Ovary (tissue), 9 donors: ENCODE results near the gene SMIM23. TPM values are rescaled to one million over a fixed set of nuclear protein-coding genes. Genes with fewer than 3 reads are reported as not detected.

Experiments used
- DNase-seq, 5 donors: peaks; one replicate each; pipeline ENCODE4 v3.0.0-alpha.2; 2019 to 2020
- H3K27ac ChIP-seq, 2 donors: fragments of 200-600 bp; one replicate each; pipeline versions ENCODE4 v1.5.1 to v1.8.0; 2019 to 2022
- H3K27me3 ChIP-seq: fragments of 200-600 bp; one replicate; pipeline ENCODE4 v1.8.0; 2022
- H3K36me3 ChIP-seq: fragments of 200-600 bp; sonication (generic); one replicate; pipeline ENCODE4 v1.5.1; 2019
- H3K4me1 ChIP-seq: one replicate; pipeline ENCODE4 v1.8.1; 2013; ENCODE audit warnings: mild to moderate bottlenecking, moderate library complexity; ENCODE audit not compliant: insufficient read depth
- H3K4me3 ChIP-seq: fragments of 200-600 bp; sonication (generic); one replicate; pipeline ENCODE4 v1.5.1; 2017
- H3K9me3 ChIP-seq, 2 donors: fragments of 200-600 bp in 1 of 2; sonication (generic) in 1 of 2; one replicate each; pipeline versions ENCODE4 v1.5.1 to v1.8.1; 2013 to 2019; ENCODE audit warnings: mild to moderate bottlenecking in 1 of 2, moderate library complexity in 1 of 2
- CTCF ChIP-seq, 3 donors: fragments of 450-650 bp in 2 of 3; fragments of 200-600 bp in 1 of 3; IDR thresholded peaks; one replicate each; pipeline versions ENCODE4 v1.5.1 to v1.8.0; 2016 to 2022; ENCODE audit warnings: antibody characterized with exemption in 3 of 3, mild to moderate bottlenecking in 1 of 3
- EP300 ChIP-seq: sonication (generic); formaldehyde crosslinking; IDR thresholded peaks from one replicate; pipeline ENCODE4 v1.6.1; 2017; ENCODE audit warnings: antibody characterized with exemption
- POLR2A ChIP-seq: fragments of 450-650 bp; IDR thresholded peaks from one replicate; pipeline ENCODE4 v1.6.1; 2017; ENCODE audit warnings: antibody characterized with exemption, mild to moderate bottlenecking, moderate library complexity
- WGBS, 3 donors: extraction: QIAGEN DNeasy Blood & Tissue Kit in 1 of 3; methylation state at CpG; one replicate each; pipeline versions ENCODE4 v1.1.5 to v1.1.7; 2013 to 2017; 5-methylcytosine and 5-hydroxymethylcytosine counted together
- intact Hi-C, 4 donors: fragments of 100-400 bp; cut with DNase I; formaldehyde crosslinking; loops; one replicate each; pipeline versions ENCODE4 v1.11.0 to v1.15.1; 2022 to 2023
- polyA plus RNA-seq, 2 donors: library from polyadenylated mRNA; stranded (reverse); fragments of 200-250 nt in 1 of 2; fragments of 350-450 nt in 1 of 2; fragmentation: Illumina TruSeq in 1 of 2; extraction: RNeasy Lipid Tissue Mini Kit (QIAGEN cat#74804) in 1 of 2; gene quantifications; one replicate each; pipeline ENCODE4 v1.2.3, GENCODE V29; 2013 to 2014
- total RNA-seq, 7 donors: library from RNA; depleted of rRNA in 2 of 7; stranded (reverse); fragments of >200 nt in 2 of 7; fragmentation: NEBNext Ultra II Directional in 3 of 7; extraction: Animal tissue kit (Norgen Biotek cat#: 25700) in 3 of 7; gene quantifications; one replicate each; pipeline versions ENCODE4 v1.1.0 to v1.2.4, GENCODE V29; 2016 to 2023
- donor health status: DM: no; HTN: no; CAD: no; lungs with moderate emphysema.
- donor health status: DM: no; HTN: no; CAD: no.
- donor health status: Bipolar disorder and iron deficiency.
- donor health status: DM: yes; HTN: yes; CAD: no.
- donor health status: DM: no; HTN: no; CAD: no.
- donor health status: DM: yes; HTN: yes; CAD: no.

The SMIM23 gene
- total and polyA plus RNA-seq, 9 donors, result not detected

- Histone ChIP-seq H3K36me3 (no peaks in the 10 kb centered on the region), H3K27ac (no peak overlapping the region), H3K4me1 (no peaks in the 10 kb centered on the region), H3K4me3 (no peak overlapping the region), H3K27me3 (no peaks in the 10 kb centered on the region), H3K9me3 (no peaks in the 10 kb centered on the region)
- no peak for TF ChIP-seq POLR2A
- TF ChIP-seq EP300, result no peak
- no peak for TF ChIP-seq CTCF (IDR thresholded peaks at IDR 0.05)
- WGBS, 3 donors, result 65 to 69% (median 66%) methylated on average over 6 of the region's 6 CpGs
- no peak for DNase-seq
- intact Hi-C loops, result no loop called here
These were observed 42.1 kb upstream of the SMIM23 start for GRCh38 chr5:171743436-171744076.

- 93 to 98% (median 94%) methylated on average over 2 of the region's 2 CpGs for WGBS, 3 donors
- H3K27me3 ChIP-seq, result no peaks in the 10 kb centered on the region
- no peaks in the 10 kb centered on the region for H3K4me1 ChIP-seq
- no peaks in the 10 kb centered on the region for H3K36me3 ChIP-seq
- intact Hi-C loops, result no loop called here
- H3K4me3 ChIP-seq, result no peak overlapping the region
- H3K9me3 ChIP-seq, result no peaks in the 10 kb centered on the region
- no peak overlapping the region for H3K27ac ChIP-seq
- DNase-seq, result no peak
- no peak for TF ChIP-seq EP300
- TF ChIP-seq CTCF (IDR thresholded peaks at IDR 0.05), result no peak
These were observed 41.4 kb upstream of the SMIM23 start for GRCh38 chr5:171744264-171744663.

GRCh38 chr5:171744882-171745281, 40.7 kb upstream of the SMIM23 start:
- TF ChIP-seq POLR2A (no peak), EP300 (no peak), CTCF (IDR thresholded peaks at IDR 0.05) (no peak)
- intact Hi-C loops, result no loop called here
- Histone ChIP-seq H3K4me1 (no peaks in the 10 kb centered on the region), H3K36me3 (no peaks in the 10 kb centered on the region), H3K27ac (no peak overlapping the region), H3K9me3 (no peaks in the 10 kb centered on the region), H3K4me3 (no peak overlapping the region), H3K27me3 (no peaks in the 10 kb centered on the region)
- no peak for DNase-seq
- WGBS, 3 donors, result 95 to 96% (median 95%) methylated on average over 2 of the region's 2 CpGs

- Histone ChIP-seq H3K27me3 (no peaks in the 10 kb centered on the region), H3K4me1 (no peaks in the 10 kb centered on the region), H3K36me3 (no peaks in the 10 kb centered on the region), H3K27ac (no peak overlapping the region), H3K9me3 (no peaks in the 10 kb centered on the region), H3K4me3 (no peak overlapping the region)
- intact Hi-C loops, result no loop called here
- no peak for TF ChIP-seq POLR2A
- no peak for TF ChIP-seq CTCF (IDR thresholded peaks at IDR 0.05)
- TF ChIP-seq EP300, result no peak
- WGBS, 3 donors, result 66 to 87% (median 74%) methylated on average over 5 of the region's 5 CpGs
- no peak for DNase-seq
These were observed 40.0 kb upstream of the SMIM23 start for GRCh38 chr5:171745602-171746001.
